Right renal cortex interstitium (tissue), 3 donors: ENCODE data around the gene MCC. TPM values are rescaled to one million over a fixed set of nuclear protein-coding genes. Genes with fewer than 3 reads are reported as not detected.

ENCODE experiments used
- DNase-seq, 3 donors: peaks; one replicate each; pipeline ENCODE4 v3.0.0-alpha.2; 2013; ENCODE audit warnings: low read depth in 3 of 3, low spot score in 2 of 3
- polyA plus RNA-seq, 3 donors: library from polyadenylated mRNA; unstranded; fragments of 120-200 nt; gene quantifications; one replicate each; pipeline ENCODE4 v1.2.1, GENCODE V29; 2013; ENCODE audit not compliant: insufficient read length in 3 of 3

MCC gene
- polyA plus RNA-seq, 3 donors: 27.5 to 32.1 (median 31.6) TPM

DNA sequence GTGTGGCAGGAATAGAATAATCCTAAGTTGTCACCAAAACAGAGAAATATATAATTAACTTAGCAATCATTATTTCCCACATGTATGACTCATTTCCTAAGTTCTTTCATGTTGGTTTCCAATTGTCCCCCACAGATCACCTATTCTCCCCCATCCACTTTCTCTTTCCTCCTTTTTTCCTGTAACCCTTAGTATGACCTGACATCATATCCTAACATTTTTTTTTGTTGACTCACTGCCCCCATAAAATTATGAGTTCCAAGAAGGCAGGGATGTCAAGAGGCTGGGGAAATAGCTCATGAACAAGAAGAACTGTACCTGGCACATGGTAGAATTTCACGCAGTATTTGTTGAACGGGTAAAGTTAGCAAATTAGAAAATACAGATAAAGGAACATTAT is 324.9 kb downstream of the MCC start:
- no peak for DNase-seq

DNA sequence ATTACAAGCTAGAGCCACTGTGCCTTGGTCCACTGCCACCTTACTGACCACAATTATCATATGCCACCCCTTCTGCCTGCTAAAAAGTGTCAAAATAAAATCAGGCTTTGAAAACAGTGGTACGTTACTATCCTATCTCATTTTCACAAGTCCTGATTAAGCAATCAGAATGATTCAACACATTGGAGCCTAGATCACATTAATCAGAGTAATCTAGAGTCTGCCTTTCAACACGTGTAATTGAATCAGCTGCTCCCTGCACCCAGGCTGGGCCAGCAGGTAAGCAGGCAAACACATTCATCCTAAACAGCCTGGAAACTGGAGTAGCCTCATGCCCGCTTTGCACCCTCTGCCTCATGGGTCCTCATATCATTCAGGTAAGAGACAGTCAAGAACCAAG is 325.5 kb downstream of the MCC start:
- no peak for DNase-seq

DNA sequence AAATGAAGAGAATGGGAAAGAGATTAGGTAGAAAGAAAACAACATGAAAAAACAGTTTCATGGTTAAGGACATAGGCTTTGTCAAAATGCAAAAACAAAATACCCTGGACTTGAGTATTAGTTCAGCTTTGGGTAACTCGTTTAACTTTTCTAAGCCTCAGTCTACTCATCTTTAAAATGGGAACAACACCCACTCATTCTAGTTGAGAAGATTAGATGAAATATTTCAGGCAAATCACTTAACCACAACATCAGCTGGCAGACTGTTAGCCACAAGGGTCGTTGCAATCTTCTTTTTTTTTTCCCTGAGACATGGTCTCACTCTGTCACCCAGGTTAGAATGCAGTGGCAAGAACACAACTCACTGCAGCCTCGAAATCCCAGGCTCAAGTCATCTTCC is 326.0 kb downstream of the MCC start:
- DNase-seq: no peak

DNA sequence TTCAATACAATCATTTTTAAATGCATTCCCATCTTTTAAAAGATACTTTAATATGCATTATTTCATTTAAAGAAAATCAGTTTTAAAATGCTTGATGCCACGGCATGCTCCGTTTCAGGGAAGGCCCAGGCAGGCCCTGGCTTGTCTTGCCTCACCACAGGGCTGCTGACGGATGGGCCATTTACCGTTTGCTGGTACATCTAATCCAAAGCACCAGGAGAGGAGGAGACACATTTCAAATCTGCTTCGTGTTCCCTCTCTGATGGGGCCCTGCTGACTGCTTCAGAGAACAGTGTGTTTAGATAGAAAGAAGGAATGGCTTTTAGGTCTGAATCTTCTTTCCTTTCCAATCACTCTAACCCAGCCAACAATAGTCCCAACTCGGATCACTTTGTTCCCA is 326.4 kb downstream of the MCC start:
- no peak for DNase-seq

DNA sequence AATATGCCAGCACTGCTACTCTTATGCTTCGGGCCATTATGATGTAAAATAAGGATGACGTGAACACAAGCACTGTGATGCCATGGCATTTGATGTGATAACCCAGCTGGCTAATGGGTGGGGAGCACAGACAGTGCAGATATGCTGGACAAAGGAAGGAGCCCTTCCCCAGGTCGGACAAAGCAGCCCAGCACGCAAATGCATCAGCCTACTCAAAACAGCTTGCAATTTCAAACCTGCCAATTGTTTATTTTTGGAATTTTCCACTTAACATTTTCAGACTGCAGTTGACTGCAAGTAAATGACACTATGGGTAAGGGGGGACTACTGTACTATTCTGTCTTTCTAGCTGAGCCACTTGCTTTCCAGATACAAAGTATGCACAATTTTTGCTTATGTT is 330.4 kb downstream of the MCC start:
- DNase-seq: no peak

DNA sequence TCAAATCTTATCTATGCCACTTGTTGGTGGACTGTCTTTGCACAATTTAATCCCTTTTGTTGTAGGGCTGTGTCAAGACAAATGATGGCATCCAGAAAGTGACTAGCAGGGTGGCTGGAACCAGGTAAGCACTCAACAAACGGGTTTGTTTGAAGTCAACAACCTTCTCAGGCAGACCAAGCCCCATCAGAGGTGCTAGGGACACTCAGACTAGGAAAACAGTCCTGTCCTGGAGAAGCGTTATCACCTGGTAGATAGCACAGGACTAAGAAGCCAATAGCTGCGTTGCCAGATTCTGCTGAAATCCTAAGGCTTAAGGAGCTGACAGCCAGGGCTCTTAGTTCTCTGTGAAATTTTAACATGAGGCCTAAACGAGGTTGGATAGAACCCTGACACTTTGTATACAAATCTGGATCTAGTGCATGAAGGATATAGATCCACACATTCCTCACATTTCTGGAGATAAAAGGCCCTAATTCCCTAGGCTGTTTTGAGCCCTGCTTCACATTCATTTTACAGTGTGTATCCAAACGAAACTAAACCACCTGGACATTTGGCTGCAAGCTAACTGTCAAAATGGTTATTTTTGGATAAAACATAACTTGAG is 331.9 kb downstream of the MCC start:
- no peak for DNase-seq

DNA sequence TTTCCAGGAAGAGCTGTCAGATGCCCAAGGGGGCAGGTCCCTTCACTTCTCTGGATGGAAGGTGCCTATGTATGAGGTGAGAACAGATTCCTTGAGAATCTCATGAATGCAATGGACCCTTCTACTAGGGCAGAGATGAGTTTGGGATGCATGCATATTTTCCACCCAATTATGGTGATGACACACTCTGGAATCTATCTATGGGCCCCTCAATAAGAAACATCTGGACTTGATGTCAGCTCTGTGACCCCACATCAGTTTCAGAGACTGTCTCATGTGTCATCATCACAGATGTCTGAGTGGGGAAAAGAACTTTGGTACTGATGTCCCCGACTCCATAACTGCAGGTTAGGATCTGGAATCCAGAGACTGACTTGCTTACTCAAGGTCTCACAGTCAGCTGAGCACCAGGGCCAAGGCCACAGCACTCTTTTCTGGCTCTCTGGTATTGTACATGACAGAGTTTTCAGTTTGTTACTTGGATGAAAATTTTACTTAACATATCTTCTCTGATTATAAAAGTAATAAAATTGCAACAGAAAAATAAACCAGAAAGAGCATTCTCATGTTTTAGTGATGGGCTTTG is 334.6 kb downstream of the MCC start:
- no peak for DNase-seq

DNA sequence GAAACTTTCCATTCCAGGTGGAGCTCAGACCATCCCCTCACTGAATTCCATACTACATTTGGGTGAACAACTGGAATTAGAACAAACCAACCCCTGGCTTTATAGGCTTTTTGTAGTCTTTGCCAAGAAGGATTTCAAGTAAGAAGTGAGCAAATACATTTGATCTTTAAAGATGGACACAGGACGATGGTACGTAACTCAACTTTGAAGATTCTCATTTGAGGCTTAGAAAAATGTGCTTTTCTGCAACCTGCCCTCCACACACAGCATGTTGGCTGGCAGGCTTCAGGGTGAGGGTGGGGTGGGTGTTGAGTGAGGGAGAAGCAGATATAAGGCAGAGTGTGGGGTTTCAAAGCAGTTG is 335.9 kb downstream of the MCC start:
- DNase-seq: no peak

DNA sequence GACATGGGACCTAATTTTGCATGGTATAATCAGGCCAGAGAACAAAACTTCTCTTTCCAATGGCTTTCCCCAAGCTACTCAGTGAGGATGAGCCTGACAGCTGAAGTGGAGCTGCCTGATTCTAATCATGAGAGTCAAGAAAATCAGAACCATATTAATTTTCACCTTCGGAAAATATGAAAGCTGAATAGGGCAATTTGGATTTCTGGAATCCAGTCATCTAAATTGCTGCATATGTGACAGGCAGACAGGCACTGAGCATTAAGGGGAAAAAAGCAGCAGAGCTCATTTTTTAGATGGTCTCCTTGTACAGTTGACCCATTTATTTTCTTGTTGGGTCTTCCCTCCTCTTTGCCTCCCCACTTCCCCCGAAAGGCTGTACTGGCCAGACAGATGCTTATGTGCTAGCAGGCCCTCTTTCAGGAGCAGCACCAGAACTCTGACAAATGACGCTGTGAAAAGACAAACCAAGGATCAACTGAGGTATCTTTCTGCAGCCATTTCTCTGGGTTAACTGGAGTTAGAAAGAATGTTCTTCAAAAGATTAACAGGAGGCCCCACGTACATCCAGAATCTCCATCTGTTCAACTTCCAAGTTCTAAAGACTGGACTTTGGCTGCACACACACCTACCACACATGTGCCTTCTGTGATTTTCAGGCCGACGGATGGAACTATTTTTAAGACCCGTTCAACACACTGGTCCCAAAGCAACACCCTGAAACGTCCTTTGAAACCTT is 336.4 kb downstream of the MCC start:
- no peak for DNase-seq

DNA sequence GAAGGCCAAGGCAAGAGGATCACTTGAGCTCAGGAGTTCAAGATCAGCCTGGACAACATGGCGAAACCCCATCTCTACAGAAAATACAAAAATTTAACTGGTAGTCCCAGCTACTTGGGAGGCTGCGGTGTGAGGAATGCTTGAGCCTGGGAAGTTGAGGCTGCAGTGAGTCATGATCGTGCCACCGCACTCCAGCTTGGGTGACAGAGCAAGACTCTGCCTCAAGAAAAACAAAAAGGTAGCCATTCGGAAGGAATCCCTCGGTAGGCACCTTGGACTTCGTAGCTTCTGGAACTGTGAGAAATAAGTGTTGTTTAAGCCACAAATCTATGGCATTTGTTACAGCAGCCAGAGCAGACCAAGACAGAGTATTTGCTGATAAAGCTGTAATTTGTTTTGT is 337.4 kb downstream of the MCC start:
- no peak for DNase-seq

DNA sequence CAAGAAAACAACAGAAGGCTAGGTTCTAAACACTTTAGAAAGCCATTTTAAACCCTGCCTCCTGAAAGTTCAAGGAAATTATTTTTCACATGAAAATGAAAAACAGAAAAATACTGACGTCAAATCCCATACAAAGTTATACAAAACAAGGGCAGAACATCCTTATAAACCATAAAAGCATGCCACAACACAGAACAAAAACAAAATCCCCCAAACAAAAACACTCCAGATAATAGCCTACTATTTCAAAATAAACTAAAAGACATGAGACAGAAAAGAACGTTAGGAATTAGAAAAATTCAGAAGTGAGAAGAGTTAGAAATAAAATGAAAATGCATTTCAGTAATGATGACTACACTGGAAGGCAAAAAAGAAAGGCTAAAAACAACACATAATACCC is 338.0 kb downstream of the MCC start:
- DNase-seq: no peak

DNA sequence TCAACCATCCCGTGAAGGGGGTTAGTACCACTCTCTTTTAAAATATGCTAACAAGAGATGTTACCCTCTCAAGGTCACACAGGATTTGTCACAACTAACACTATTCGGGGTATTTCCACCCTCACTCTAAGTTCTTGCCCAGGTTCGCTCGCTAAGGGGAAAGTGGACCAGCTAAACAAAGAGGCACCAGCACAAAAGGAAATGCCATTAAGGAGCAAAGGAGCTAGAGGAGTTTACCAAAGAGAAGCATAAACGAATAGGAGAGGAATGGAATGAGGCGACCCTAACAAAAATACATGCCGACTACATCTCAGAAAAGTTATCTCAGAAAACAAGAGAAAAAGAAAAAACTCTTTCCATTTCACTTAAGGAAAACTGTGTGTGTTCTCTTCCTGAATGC is 340.7 kb downstream of the MCC start:
- DNase-seq: no peak

DNA sequence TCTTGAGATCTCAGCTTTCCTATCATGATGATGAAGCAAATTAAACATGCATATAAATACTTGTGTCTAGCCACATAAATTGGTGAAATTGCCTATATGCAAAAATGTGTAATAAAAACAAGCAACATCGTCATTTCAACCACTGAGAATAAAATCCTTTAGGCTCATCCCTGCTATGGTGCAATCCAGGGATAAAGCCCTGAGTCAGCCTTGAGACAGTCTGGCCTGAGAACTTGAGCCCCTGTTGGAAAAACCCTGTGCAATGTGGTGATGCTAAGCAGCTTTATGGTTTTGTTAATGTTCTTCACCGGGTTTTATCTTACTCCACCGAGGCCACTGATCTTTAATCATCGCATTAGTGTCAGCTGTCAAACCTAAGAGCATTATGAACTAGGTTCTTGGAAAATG is 341.1 kb downstream of the MCC start:
- DNase-seq: no peak

DNA sequence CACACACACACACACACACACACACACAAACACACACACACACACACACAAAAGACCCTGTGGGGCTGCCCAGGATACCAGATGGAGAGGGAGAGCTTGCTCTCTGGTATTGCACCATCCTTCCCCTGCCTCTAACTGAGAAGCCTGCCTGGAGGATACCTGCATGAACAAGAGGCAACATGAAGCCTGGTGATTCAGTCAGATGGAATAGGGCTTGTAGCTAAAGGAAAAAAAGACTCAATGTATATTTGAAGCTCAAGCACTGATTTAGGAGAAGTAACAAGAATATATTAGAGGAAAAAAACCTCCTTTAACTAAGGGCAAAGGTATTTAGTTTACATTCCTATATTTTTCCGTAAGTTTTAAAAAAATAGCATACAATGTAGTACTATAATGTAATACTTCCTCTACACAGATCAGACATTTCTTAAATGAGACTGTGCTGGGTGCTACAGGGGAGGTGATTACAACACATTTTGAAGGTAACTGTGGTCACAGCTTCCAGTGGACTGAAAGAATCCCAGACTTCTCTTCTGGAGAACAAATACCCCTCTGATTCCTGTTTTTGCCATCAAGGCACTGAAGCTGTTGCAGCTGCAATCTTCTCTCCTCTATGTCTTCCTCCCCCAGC is 342.4 kb downstream of the MCC start:
- no peak for DNase-seq

DNA sequence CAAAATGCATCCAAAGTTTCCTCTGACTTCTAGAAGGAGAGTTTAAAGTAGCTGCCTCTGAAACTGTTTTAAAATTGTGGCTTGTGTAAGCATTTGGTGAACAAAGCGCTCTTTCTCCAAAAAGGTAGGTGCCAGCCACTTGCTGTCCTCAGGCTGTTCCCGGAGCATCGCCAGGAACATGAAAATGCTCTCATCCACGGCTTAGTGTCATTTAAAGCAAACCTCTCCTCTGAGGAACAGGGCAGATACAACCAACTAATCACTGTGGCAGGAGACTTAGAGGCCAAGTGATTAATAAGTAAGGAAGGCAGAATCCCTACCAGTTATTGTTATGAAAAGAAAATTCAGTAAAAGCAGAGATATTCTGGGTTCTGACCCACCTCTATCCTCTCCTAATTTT is 346.1 kb downstream of the MCC start:
- no peak for DNase-seq

DNA sequence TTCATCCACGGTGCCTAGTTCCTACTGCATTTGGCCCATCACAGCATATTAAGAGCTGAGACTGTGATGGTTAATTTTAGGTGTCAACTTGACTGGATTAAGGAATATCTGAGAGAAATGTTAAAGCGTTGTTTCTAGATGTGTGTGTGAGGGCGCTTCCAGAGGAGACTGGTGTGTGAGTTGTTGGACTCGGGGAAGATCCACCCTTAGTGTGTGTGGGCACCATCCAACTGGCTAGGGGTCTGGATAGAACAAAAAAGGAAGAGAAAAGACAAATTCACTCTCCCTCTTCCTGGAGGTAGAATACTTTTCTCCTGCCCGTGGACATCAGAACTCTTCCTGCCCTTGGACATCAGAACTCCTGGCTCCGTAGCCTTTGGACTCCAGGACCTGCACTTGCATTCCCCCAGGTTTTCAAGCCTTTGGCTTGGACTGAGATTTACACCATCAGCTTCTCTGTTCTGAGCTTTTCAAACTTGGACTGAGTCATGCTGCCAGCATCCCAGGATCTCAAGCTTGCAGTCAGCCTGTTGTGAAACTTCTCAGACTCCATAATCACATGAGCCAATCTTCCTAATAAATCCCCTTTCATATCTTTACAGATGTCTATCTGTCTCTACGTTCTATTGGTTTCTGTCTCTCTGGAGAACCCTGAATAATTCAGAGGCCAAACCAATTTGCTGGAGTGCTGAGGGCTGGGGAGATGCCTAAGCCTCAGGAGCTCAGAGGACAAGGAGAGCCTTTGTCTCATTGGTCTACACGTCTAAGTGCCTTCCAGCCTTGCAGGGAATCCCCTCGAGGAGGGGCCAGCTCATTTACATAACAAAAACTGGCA is 347.2 kb downstream of the MCC start:
- DNase-seq: no peak

DNA sequence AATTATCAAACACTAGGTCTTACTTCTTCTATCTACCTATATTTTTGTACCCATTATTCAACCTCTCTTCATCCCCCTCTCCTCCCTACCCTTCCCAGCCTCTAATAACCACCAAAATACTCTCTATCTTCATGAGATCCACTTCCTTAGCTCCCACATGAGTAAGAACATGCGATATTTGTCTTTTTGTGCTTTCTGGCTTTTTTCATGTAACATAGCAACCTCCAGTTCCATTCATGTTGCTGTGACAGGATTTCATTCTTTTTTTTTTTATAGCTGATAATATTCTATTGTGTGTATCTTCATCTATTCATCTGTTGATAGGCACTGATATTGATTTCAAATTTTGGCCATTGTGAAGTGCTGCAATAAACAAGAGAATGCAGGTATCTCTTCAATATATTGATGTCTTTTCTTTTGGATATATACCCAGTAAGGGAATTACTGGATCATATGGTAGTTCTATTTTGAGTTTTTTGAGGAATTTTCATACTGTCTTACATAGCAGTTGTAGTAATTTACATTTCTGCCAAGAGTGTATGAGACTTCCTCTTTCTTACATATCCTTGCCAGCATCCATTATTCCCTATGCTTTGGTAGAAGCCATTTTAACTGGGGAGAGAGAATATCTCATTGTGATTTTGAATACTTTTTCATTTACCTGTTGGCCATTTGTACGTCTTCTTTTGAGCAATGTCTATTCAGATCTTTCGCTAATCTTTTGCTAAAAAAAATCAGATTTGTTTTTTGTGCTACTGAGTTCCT is 354.9 kb downstream of the MCC start:
- no peak for DNase-seq

DNA sequence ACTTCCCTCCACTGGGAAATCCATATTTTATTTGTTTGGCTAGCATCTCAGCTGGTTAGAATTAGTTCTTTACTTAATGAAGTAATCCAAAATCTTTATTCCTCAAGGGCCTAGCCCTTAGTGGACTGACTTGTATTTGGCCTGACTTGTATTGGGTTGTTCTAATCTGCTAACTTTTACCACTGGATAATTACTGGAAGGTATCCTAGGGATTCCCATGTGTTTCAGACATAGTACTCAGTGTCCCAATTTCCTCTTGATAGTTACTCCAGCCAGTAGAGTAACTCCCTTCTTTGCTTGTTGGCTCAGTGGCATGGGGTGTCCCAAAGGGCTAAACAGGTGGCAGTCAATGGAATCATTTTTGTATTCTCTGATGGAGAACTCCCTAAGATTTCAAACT is 355.7 kb downstream of the MCC start:
- no peak for DNase-seq

DNA sequence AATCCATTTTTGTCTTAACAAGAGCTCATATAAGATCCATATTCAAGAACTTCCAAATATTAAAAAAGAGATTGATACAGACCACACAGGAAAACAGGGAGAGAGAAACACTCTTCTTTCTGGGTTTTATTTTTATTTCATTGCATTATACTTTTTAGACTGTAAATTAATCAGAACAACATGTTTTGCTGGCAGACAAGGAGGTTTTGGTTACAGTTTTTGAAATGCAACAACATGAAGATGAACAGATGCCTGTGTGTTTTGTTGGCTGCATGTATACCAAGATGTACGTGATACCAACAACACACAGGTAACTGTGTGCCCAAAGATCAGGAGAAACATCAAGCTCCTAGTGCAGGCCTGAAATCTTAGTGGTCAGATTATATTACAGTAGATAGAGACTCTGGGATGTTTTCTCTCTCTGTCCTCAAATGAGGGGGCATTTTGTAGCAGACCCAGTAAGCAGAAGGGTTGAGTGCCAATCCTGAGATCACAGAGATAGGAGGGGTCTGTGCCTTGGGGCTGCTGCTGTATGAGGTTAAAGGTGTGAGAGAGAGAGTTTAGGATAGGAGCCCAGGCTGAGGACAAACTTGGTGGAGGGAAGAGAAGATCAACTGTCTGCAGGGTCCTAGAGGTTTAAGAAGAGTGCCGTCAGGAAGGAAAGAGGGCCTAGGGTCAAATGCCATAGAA is 359.5 kb downstream of the MCC start:
- no peak for DNase-seq

DNA sequence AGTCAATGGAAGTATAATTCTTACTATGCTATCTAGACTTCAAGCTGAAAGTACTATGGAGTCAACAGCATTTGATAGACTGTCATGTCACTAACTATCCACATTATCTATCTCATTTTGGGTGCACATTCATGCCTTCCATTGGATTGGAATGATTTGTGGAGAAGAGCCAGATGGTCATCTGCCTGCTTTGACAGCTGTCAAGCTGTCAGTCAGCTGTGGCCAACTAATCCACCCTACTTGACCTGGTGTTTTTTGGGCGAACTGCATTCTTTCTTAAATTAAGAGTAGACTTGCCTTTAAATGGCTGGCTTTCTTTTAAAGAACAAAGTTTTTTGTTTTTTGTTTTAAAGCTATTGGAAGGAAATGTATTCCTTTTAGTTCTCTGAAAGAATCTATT is 360.2 kb downstream of the MCC start:
- no peak for DNase-seq
